ENCODE data around the gene VEGFC.

- TF ChIP-seq CTCF (IDR thresholded peaks at IDR 0.05) (no peak), POLR2A (IDR thresholded peaks at IDR 0.05) (no peak)
These were observed 63.2 kb downstream of the VEGFC start for GRCh38 chr4:176729489-176729888.
